BLaER1 treated with 17β-estradiol and CSF1 and Interleukin-3, amounts not matched to agents 10 nM and 100 nM (cell line): ENCODE results near the gene LPP.

Experiments
- H3K27ac ChIP-seq, 11 experiments: shearing (Covaris generic); formaldehyde crosslinking; 2 replicates each; pipeline ENCODE4 v1.8.1; 2022
- H3K27me3 ChIP-seq, 11 experiments: shearing (Covaris generic); formaldehyde crosslinking; 2 replicates each; pipeline ENCODE4 v1.8.1; 2022
- H3K36me3 ChIP-seq, 11 experiments: shearing (Covaris generic); formaldehyde crosslinking; 2 replicates each; pipeline ENCODE4 v1.8.1; 2022
- H3K4me1 ChIP-seq, 10 experiments: shearing (Covaris generic); formaldehyde crosslinking; 2 replicates each; pipeline ENCODE4 v1.8.1; 2022
- H3K4me2 ChIP-seq, 11 experiments: shearing (Covaris generic); formaldehyde crosslinking; 2 replicates each; pipeline ENCODE4 v1.8.1; 2022
- H3K4me3 ChIP-seq, 10 experiments: shearing (Covaris generic); formaldehyde crosslinking; 2 replicates each; pipeline ENCODE4 v1.8.1; 2022
- H3K9ac ChIP-seq, 11 experiments: shearing (Covaris generic); formaldehyde crosslinking; 2 replicates each; pipeline ENCODE4 v1.8.1; 2022
- H3K9me3 ChIP-seq, 11 experiments: shearing (Covaris generic); formaldehyde crosslinking; replicated peaks in 1 of 11; 2 replicates each; pipeline ENCODE4 v1.8.1; 2022
- H4K20me1 ChIP-seq, 11 experiments: shearing (Covaris generic); formaldehyde crosslinking; 2 replicates each; pipeline ENCODE4 v1.8.1; 2022
- Cebpa-rat ChIP-seq, 11 experiments: shearing (Covaris generic); IDR thresholded peaks; 2 replicates each; pipeline ENCODE4 v1.8.1; 2022

Gene LPP

DNA sequence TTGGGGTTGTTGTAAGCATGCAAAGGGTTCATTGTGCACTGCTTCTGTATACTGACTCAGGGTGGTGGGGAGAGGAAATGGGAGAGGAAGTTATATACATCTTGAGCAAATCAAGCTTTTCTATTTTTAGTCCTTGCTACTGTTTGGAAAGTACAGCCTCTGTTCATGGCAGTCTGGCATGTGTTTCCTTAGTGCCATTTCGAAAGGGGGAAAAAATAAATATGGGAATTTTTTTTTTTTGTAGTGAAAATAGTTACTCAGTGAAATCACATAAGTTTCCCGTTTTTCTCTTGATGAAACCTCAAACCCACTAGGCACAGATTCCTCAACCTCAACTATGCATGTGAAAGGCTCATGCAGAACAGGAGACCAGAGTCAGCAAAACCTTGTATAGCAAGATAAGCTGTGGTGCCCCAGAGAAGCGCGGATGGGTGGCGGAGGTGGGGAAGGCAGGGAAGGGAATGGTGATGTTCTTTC is 353.3 kb downstream of the LPP start:
- Histone ChIP-seq H3K9ac (peak overlapping the region; percentile 20 to 80 (median 48); a peak in 20 of 22 replicates), H3K36me3 (peaks cover 5 to 29% (median 17%) of the 10 kb centered on the region in 11 experiments; a peak in 14 of 22 replicates), H3K4me3 (peak overlapping the region in 2 of 10 experiments; percentile 1 to 6; a peak in 2 of 20 replicates), H3K27ac (peak overlapping the region; percentile 62 to 93 (median 79)), H3K4me1 (peaks cover 23 to 69% (median 56%) of the 10 kb centered on the region in 10 experiments), H3K4me2 (peak overlapping the region; percentile 70 to 89 (median 80)), H3K9me3 (peaks cover 23 to 60% (median 43%) of the 10 kb centered on the region in 11 experiments), H4K20me1 (no peaks in the 10 kb centered on the region), H3K27me3 (no peaks in the 10 kb centered on the region)
- TF ChIP-seq Cebpa-rat (IDR thresholded peaks at IDR 0.05), result peak in 9 of 11 experiments; percentile 25 to 88 (median 68); a peak in 11 of 22 replicates

- peaks cover 12 to 49% (median 33%) of the 10 kb centered on the region in 11 experiments for H3K9me3 ChIP-seq
- no peaks in the 10 kb centered on the region for H4K20me1 ChIP-seq
- H3K36me3 ChIP-seq, result peaks cover 5 to 27% (median 15%) of the 10 kb centered on the region in 11 experiments; a peak in 13 of 22 replicates
- no peak for TF ChIP-seq Cebpa-rat (IDR thresholded peaks at IDR 0.05)
- H3K4me1 ChIP-seq, result peaks cover 23 to 75% (median 56%) of the 10 kb centered on the region in 10 experiments
- no peak overlapping the region for H3K4me3 ChIP-seq
- peak overlapping the region; percentile 66 to 89 (median 80) for H3K4me2 ChIP-seq
- peak overlapping the region; percentile 62 to 93 (median 79); a peak in 20 of 22 replicates for H3K27ac ChIP-seq
- peak overlapping the region in 4 of 11 experiments; percentile 71 to 80 (median 80); a peak in 9 of 22 replicates for H3K9ac ChIP-seq
- H3K27me3 ChIP-seq, result no peaks in the 10 kb centered on the region
Measured at GRCh38 chr3:188508454-188508853, 354.5 kb downstream of the LPP start.

DNA sequence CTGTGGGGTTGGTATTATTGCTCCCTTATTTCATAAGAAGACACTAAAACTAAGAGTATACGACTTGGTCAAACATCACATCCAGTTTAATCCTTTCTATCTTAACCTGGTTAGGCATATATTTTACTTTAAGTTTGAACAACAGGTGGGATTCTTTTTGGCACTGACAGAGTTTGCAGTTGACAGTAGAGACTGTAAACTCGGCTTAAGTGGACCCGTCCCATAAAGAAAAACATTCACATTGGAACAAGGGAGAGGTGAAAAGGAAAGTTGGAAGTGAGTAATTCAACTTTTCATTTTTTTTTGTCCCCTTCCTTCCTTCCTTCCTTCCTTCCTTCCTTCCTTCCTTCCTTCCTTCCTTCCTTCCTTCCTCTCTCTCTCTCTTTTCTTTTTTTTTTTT is 355.4 kb downstream of the LPP start:
- no peak overlapping the region for H3K9ac ChIP-seq
- H3K4me3 ChIP-seq, result no peak overlapping the region
- no peak for TF ChIP-seq Cebpa-rat (IDR thresholded peaks at IDR 0.05)
- peaks cover 3 to 40% (median 24%) of the 10 kb centered on the region in 11 experiments for H3K9me3 ChIP-seq
- peaks cover 0 to 20% (median 8%) of the 10 kb centered on the region in 11 experiments; a peak in 8 of 22 replicates for H3K36me3 ChIP-seq
- H3K27ac ChIP-seq, result peak overlapping the region in 6 of 11 experiments; percentile 77 to 93 (median 86); a peak in 10 of 22 replicates
- no peaks in the 10 kb centered on the region for H3K27me3 ChIP-seq
- H3K4me1 ChIP-seq, result peaks cover 23 to 81% (median 56%) of the 10 kb centered on the region in 10 experiments
- H3K4me2 ChIP-seq, result peak overlapping the region in 6 of 11 experiments; percentile 66 to 89 (median 79); a peak in 10 of 22 replicates
- H4K20me1 ChIP-seq, result no peaks in the 10 kb centered on the region

DNA sequence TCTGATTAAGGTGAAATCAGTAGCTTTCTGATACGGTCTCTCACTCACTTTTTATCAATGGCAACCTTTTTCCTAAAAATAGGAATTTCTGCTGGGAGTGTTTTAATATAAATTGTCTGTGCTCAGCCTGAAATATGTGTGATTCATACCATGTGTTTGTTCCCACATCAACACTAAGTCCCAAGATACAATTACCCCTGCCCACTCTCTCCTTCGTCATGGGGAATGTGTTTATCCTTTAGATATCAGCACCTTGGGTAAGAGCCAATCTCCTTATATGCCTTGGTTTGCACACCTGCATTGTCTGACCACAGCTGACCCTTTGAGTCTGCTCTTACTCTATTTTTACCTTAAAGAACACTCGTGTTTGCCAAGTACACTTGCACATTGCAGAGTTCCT is 356.4 kb downstream of the LPP start:
- H3K4me2 ChIP-seq, result peak overlapping the region in 4 of 11 experiments; percentile 6 to 66 (median 16); a peak in 5 of 22 replicates
- H3K9me3 ChIP-seq, result peaks cover 0 to 30% (median 16%) of the 10 kb centered on the region in 11 experiments; a peak in 14 of 22 replicates
- H4K20me1 ChIP-seq, result no peaks in the 10 kb centered on the region
- H3K36me3 ChIP-seq, result peaks cover 0 to 20% (median 5%) of the 10 kb centered on the region in 11 experiments; a peak in 4 of 22 replicates
- H3K9ac ChIP-seq, result no peak overlapping the region
- TF ChIP-seq Cebpa-rat (IDR thresholded peaks at IDR 0.05), result no peak
- peak overlapping the region in 3 of 11 experiments; percentile 12 to 93 (median 93); a peak in 5 of 22 replicates for H3K27ac ChIP-seq
- H3K4me3 ChIP-seq, result no peak overlapping the region
- H3K27me3 ChIP-seq, result no peaks in the 10 kb centered on the region
- H3K4me1 ChIP-seq, result peaks cover 23 to 70% (median 47%) of the 10 kb centered on the region in 10 experiments

GRCh38 chr3:188513662-188514328 is 359.8 kb downstream of the LPP start:
- Histone ChIP-seq H3K4me2 (0 out of 22 replicates have a peak overlapping the region, but pooled peaks of 2 of the 11 experiments have one; percentile 3 to 18), H3K9ac (no peak overlapping the region), H3K4me3 (no peak overlapping the region), H3K27ac (peak overlapping the region in 1 of 11 experiments; percentile 23; a peak in 2 of 22 replicates), H4K20me1 (no peaks in the 10 kb centered on the region), H3K36me3 (peaks cover 0 to 24% (median 13%) of the 10 kb centered on the region in 11 experiments; a peak in 7 of 22 replicates), H3K27me3 (no peaks in the 10 kb centered on the region), H3K4me1 (peaks cover 3 to 39% (median 14%) of the 10 kb centered on the region in 10 experiments; a peak in 18 of 20 replicates), H3K9me3 (peaks cover 16 to 39% (median 19%) of the 10 kb centered on the region in 11 experiments; a peak in 18 of 22 replicates)
- no peak for TF ChIP-seq Cebpa-rat (IDR thresholded peaks at IDR 0.05)

GRCh38 chr3:188516515-188516914 is 362.6 kb downstream of the LPP start:
- no peak overlapping the region for H3K4me2 ChIP-seq
- H3K9me3 ChIP-seq, result peaks cover 4 to 31% (median 7%) of the 10 kb centered on the region in 11 experiments; a peak in 13 of 22 replicates
- no peak overlapping the region for H3K27ac ChIP-seq
- H4K20me1 ChIP-seq, result no peaks in the 10 kb centered on the region
- H3K4me3 ChIP-seq, result no peak overlapping the region
- no peaks in the 10 kb centered on the region for H3K27me3 ChIP-seq
- TF ChIP-seq Cebpa-rat (IDR thresholded peaks at IDR 0.05), result no peak
- H3K9ac ChIP-seq, result no peak overlapping the region
- peaks cover 0 to 23% (median 5%) of the 10 kb centered on the region in 11 experiments; a peak in 4 of 22 replicates for H3K36me3 ChIP-seq
- H3K4me1 ChIP-seq, result peaks cover 0 to 28% (median 0%) of the 10 kb centered on the region in 10 experiments; a peak in 6 of 20 replicates

DNA sequence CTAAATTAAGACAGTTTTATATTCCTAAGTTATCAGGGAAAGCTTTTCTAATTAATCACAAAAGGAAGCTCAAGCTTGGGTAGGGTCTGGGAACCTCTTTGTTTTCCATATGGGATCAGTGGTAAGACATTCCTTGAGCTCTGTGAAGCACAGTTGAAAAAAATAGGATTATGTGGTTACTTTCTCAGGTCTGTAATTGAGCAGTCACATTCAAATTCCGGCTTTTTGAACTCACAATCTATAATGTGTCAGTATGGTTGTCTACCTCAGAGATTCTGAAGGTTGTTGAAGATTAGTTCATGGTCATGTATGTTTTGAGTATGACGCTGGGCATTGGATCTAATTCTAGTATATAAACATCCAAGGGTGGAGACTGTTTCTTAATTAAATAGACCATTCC is 364.5 kb downstream of the LPP start:
- Histone ChIP-seq H3K27ac (no peak overlapping the region), H3K4me2 (no peak overlapping the region), H3K4me1 (peaks cover 0 to 22% (median 0%) of the 10 kb centered on the region in 10 experiments; a peak in 5 of 20 replicates), H3K27me3 (no peaks in the 10 kb centered on the region), H3K36me3 (peaks cover 0 to 23% (median 5%) of the 10 kb centered on the region in 11 experiments; a peak in 4 of 22 replicates), H4K20me1 (no peaks in the 10 kb centered on the region), H3K4me3 (no peak overlapping the region), H3K9me3 (peaks cover 0 to 29% (median 7%) of the 10 kb centered on the region in 11 experiments; a peak in 13 of 22 replicates), H3K9ac (no peak overlapping the region)
- no peak for TF ChIP-seq Cebpa-rat (IDR thresholded peaks at IDR 0.05)

- peaks cover 0 to 18% (median 0%) of the 10 kb centered on the region in 10 experiments; a peak in 5 of 20 replicates for H3K4me1 ChIP-seq
- H3K9ac ChIP-seq, result no peak overlapping the region
- TF ChIP-seq Cebpa-rat (IDR thresholded peaks at IDR 0.05), result no peak
- peaks cover 0 to 29% (median 7%) of the 10 kb centered on the region in 11 experiments; a peak in 13 of 22 replicates for H3K9me3 ChIP-seq
- H3K27me3 ChIP-seq, result no peaks in the 10 kb centered on the region
- no peaks in the 10 kb centered on the region for H4K20me1 ChIP-seq
- H3K4me3 ChIP-seq, result no peak overlapping the region
- H3K27ac ChIP-seq, result no peak overlapping the region
- H3K4me2 ChIP-seq, result no peak overlapping the region
- H3K36me3 ChIP-seq, result peaks cover 0 to 26% (median 5%) of the 10 kb centered on the region in 11 experiments; a peak in 6 of 22 replicates
Measured at GRCh38 chr3:188518835-188519452, 365.0 kb downstream of the LPP start.
